Stimulated activated CD8-positive, alpha-beta memory T cell treated with anti-CD3 and anti-CD28 coated beads, Interleukin-12 subunit alpha, Interleukin-12 subunit beta, amount 100 ng/mL, for 1 hour (primary cell): ENCODE data around the gene EXOC1L.
"Not testable (repeated sequence)": the region's sequence is repeated elsewhere in the genome, so short reads cannot be mapped to it uniquely, and the experiment has no call there.

Source experiments
- DNase-seq: peaks from one replicate; pipeline ENCODE4 v3.0.0-alpha.2; 2020; ENCODE audit warnings: low read depth

EXOC1L gene

DNA sequence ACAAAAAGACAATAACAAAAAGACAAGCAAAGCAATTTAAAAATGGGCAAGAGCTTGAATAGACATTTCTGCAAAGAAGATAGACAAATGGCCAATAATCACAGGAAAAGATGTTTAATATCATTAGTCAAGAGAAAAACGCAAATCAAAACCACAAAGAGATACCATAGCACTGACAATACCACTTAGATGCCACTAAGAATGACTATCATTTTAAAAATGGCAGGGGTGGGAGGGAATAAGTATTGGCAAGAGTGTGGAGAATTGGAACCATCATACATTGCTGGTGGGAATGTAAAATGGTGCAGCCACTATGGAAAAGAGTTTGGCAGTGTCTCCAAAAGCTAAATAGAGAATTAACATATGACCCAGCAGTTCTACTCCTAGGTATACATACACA is 18.8 kb downstream of the EXOC1L start:
- DNase-seq, result no peak

- DNase-seq, result no peak
Measured at GRCh38 chr4:55838952-55839351, 19.4 kb downstream of the EXOC1L start.

- no peak for DNase-seq
Measured at GRCh38 chr4:55840956-55841355, 21.4 kb downstream of the EXOC1L start.

DNA sequence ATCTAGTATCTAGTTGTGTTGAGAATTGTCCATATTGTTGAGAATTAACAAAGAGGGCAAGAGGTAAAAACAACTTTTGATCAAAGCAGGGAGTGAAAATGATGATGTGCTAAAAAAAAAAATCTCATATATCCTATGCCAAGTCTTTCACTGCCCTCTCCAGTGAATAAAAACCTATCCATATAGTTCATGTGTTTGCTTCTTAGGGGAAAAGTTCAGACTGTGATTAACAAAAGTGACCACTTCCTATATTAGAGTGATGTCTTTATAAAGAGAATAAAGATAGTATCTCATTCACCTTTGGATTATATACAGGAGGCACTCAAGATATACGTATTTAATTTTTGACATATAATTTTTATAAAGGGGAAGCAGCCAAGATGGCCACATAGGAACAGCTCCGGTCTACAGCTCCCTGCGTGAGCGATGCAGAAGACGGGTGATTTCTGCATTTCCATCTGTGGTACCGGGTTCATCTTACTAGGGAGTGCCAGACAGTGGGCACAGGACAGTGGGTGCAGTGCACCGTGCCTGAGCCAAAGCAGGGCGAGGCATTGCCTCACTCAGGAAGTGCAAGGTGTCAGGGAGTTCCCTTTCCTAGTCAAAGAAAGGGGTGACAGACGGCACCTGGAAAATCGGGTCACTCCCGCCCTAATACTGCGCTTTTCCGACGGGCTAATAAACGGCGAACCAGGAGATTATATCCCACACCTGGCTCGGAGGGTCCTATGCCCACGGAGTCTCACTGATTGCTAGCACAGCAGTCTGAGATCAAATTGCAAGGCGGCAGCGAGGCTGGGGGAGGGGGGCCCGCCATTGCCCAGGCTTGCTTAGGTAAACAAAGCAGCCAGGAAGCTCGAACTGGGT is 22.0 kb downstream of the EXOC1L start:
- not testable (repeated sequence) for DNase-seq

GRCh38 chr4:55842312-55842711 is 22.7 kb downstream of the EXOC1L start:
- not testable (repeated sequence) for DNase-seq

- DNase-seq, result no peak
Measured at GRCh38 chr4:55849724-55850123, 30.1 kb downstream of the EXOC1L start.

- DNase-seq, result no peak
Measured at GRCh38 chr4:55851885-55852284, 32.3 kb downstream of the EXOC1L start.

DNA sequence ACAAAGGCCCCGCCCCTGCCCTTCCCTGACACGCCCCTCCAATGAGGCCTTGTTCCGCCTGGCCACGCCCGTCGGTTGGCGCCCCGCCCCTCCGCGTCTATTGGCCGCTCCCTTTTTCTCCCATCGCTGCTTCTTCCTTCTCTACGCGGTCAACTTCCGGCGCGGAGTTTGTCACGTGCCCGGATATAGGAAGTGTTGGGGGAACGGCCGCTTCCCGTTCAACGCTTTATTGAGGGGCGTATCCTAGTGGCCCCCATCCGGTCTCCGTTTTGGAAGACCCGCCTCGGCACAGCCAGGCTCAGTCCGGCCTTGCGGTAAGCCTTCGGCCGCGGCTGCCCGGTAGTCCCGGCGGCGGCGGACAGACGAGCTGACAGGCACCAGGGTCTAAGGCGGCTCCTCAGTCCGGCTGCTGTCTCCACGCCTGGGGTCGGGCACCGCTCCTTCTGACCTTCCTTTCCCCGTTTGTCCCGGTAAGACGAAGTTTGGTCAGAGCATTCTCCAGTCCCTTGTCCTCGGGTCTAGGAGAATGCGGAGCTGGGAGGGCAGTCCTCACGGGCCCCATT is 34.0 kb downstream of the EXOC1L start, which contains the start of gene EXOC1:
Gene EXOC1 (plus strand): TSS at position 165 of the 563 bp plus-strand sequence. CDS start 4,676 bp downstream, outside the sequence.
- DNase-seq, result peak; percentile 96

GRCh38 chr4:55854129-55854528 is 34.5 kb downstream of the EXOC1L start:
- DNase-seq, result no peak

DNA sequence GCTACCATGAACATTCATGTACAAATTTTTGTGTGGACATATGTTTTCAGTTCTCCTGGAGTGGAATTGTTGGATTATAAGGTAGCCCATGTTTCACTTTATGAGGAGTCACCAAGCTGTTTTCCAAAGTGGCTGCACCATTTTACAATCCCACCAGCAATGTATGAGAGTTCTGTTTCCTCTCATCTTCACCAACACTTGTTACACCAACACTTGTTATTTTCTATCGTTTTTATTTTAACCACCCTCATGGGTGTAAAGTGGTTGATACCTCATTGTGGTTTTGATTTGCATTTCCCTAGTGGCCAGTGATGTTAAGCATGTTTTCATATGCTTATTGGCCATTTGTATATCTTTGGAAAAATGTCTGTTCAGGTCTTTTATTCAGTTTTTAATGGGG is 38.0 kb downstream of the EXOC1L start:
- DNase-seq, result no peak

DNA sequence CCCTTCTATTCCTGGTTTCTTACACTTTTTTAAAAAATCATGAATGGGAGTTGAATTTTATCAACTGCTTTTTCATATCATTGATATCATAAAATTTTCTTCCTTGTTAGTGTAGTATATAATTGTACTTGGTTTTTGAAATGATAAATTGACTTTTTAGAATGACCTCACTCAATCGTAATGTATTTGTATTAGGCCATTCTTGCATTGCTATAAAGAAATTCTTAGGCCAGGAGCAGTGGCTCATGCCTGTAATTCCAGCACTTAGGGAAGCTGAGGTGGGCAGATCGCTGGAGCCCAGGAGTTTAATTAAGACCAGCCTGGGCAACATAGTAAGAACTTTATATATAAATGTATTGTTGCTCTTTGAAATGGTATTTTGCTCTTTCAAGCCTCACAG is 40.1 kb downstream of the EXOC1L start:
- DNase-seq, result no peak

DNA sequence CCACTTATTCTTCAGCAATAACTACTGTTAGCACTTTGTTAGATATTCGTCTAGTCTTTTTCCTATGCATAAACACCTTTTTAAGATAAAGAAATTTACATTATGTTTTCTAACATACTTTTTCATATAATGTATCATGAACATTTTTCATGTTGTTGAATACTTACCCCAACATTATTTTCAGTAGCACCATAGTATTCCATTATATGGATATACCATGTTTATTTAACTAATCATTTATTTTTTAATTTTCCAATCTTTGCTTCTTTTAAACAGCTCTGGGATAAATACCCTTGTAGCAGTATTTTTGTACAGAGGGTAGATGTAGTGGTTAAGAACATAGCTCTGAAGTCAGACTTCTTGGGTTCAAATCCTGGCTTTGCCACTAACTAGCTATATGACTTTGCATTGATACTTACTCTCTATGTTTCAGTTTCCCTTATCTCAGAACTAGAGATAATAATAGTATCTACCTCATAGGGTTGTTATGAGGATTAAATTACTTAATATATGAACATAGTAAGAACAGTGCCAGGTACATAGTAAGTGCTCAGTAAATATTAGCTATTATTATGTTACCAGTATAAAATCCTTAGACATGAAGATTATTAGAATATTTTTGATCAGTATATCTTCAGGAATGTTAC is 45.1 kb downstream of the EXOC1L start:
- no peak for DNase-seq

- DNase-seq, result no peak
Measured at GRCh38 chr4:55865228-55865806, 45.7 kb downstream of the EXOC1L start.

DNA sequence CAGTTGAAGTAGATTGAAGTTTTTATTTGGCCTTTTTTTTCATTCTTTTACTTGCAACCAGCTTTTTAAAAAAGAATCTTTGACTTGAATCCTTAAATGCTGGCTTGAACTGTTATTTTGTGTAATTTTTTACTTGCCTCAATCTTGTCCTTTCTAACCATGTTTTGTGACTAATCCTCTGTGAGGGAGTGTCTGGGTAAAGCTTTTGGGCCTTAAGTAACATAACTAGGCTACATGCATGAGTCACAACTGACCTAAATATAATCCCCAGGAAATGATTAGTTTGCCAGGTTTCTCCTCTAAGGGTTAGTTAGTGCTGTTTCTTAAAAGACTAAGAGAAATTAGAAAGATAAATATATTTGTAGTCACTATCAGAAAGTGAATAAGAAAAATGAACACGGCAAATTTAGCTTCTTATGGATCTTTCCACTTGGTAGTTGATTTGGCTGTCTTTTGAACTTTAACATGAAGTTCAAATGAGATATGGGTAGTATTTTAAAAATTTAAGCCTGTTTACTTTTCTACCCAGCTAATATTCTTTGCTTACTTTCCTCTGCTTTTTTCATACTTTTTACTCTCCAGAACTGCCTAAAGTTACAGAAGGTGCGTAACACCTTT is 46.8 kb downstream of the EXOC1L start:
- no peak for DNase-seq

DNA sequence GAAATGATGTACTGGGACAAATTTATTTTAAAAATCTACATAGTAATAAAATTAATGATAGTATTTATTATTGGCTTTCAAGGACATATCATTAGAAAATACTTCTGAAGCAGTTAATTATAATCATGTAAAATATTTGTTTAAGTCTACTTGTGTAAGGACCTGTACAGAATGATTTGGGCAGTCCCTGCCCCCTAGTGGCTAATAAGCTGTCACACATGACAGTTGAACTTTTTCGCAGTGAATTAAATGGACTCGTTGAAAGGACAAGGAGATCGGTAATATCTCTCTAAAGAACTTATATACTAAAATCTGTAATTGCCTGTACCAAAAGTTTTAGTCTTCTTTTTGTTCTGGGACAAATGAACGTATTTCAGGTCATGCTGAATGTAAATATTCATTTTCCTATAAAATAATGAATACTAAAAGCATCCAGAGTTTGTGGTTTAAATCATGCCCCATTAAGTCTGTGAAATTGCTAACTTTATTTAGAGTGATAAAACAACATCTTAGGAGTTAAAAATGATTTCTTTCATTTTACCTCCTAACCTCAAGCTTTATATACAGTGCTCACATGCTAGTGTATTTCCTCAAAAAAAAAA is 47.5 kb downstream of the EXOC1L start:
- no peak for DNase-seq

DNA sequence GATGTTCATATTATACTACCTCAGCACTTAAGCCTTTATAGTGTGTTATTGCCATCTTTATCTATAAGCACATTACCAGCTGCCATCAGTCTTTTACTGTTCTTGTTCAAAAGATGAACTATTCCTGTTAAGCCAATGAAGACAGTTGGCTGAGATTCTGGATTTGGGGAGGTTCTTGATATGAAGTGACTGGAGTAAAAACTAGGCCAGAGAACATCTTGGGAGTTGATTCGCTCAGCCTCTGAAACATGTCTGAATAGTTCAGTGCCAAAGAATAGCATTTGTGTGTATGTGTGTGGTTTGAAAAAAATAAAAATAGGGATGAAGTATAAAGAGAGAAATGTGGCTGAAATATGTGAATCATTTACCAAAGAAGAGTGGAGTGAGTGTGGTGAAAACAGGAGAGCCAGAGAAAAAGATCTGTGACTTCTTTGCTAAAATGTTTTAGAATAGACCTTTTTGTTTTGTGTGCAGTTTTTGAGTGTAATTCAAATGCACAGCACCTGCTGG is 49.0 kb downstream of the EXOC1L start:
- DNase-seq, result no peak

DNA sequence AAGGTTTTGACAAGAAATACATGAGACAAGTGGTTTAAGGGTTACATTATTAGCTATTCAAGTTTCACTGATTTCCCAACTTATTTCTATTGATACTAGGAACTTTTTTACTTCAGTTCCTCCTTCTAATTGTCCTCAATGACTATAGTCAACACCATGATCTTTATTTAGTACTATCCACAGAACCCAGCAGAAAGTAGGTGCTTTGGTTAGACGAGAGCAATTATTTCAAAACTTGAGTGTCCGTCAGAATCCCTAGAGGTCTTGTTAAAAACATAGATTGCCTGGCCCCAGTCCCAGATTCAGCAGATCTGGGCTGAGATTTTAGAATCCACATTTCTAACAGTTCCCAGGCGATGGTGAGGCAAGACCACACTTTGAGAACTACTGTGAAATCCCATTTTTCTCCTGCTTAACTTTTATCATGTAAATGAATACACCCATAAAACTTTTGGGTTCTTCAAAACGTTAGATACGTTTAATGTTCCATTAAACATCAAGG is 51.8 kb downstream of the EXOC1L start:
- no peak for DNase-seq

DNA sequence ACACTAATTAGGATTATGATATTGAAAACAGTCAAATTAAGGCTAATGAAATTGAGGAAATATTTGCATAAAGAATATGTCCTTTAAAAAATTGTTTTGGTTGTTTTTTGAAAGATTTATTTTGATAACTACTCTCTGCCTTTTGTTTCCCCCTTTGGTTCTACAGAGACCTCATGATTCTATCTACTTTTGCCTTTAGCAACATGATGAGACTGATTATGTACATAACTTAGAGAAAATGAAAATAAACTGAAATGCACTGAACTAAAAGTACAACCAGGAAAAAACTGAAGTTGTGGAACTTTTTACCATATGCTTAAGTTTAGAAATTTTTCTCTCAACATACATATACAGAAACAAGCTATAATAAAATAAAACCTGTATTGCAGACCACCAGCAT is 55.2 kb downstream of the EXOC1L start:
- DNase-seq, result no peak

GRCh38 chr4:55876387-55876786 is 56.8 kb downstream of the EXOC1L start:
- no peak for DNase-seq

DNA sequence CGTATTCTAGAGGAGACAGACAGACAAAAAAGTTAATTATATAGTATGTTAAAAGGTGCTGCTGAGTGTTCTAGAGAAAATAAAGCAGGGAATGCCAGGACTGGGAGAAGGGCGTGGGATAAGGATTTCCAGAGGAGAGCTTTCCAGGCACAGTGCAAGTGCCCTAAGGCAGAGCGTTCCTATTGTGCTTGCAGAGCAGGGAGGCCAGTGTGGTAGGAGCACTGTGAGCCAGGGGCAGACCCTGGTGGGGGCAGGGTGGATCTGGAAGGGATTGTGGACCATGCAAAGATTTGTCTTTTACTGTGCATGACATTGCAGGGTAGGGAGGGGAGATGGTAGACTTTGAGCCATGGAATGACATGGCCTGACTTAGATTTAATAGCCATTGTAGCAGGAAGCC is 59.6 kb downstream of the EXOC1L start:
- DNase-seq, result no peak

DNA sequence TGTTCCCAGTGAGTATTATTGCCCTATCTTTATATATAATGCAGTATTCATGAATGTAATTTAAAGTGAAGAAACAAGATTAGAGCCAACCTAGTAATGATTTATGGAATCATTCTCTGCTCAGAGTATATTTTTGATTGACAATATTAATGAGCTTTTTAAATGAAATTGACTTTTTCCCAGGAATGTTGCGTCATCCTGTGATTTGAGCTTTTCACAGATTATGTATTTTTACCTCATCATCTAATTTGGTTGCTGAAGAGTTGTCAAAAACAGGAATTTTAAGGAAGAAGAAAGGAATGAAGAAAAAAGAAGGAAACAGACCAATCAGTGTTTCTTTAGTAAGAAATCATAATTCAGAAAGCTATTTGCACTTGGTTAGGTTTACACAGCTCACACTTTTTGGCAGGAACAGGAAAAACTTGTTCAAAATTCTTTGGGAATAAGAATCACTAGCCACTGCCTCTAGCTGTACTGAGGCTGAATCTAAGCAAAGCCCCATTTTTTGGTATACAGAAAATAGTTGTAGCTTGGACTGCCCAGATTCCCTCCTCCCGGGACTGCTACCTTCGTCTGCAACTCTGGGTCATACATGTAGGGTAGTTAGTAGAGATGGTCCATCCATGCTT is 61.2 kb downstream of the EXOC1L start:
- no peak for DNase-seq
